HepG2 (cell line): Measurements from ENCODE around the gene CCDC117. TPM values are rescaled to one million over a fixed set of nuclear protein-coding genes. Genes with fewer than 3 reads are reported as not detected.

Experiments used
- ATAC-seq: fragments of 200-7000 bp; cut with Tn5 transposase; 3 replicates; pipeline ENCODE4 v1.9.1; 2020; ENCODE audit warnings: mild to moderate bottlenecking, moderate library complexity
- BruUV-seq: library from RNA; stranded (reverse); fragments of 400-500 nt; replicated peaks from 2 replicates; lab custom pipeline; 2021; lab: Mats Ljungman, UMichigan
- CTCF ChIA-PET: fragments of 300-600 bp; formaldehyde crosslinking; extraction: SDS; loops from one replicate; lab custom pipeline; 2021; ENCODE audit warnings: low total read pairs, inconsistent platforms, low intra/inter-chr PET ratio; lab: Yijun Ruan, JAX
- POLR2A ChIA-PET: fragments of 350-600 bp; sonication (Branson Sonifier 250); formaldehyde crosslinking; loops from one replicate; lab custom pipeline; 2020; ENCODE audit warnings: antibody characterized with exemption, inconsistent platforms; lab: Yijun Ruan, JAX
- DNase-seq: peaks from one replicate; pipeline ENCODE4 v3.0.0-alpha.2; 2015; ENCODE audit warnings: low spot score
- FAIRE-seq: peaks from 3 replicates; lab custom pipeline; 2011; peaks lifted over from hg19 to GRCh38; lab: Jason Lieb, UNC
- H2AFZ ChIP-seq: one replicate; pipeline ENCODE4 v1.6.1; 2011; ENCODE audit warnings: low read length, inconsistent platforms
- H3K27ac ChIP-seq: fragments of 300-600 bp; 3 replicates; pipeline ENCODE4 v1.8.0; 2011; ENCODE audit warnings: mixed run types, mild to moderate bottlenecking, mixed read lengths, low read length, inconsistent platforms; ENCODE audit not compliant: insufficient read depth; ENCODE audit errors: extremely low read length
- H3K27me3 ChIP-seq, 2 experiments: fragments of 200-600 bp in 1 of 2; 2 replicates in 1 of 2; 3 replicates in 1 of 2; pipeline versions ENCODE4 v1.6.0 to v1.8.0; 2011; ENCODE audit warnings: low read length in 2 of 2, mild to moderate bottlenecking in 2 of 2, moderate library complexity in 2 of 2, inconsistent platforms in 1 of 2; ENCODE audit not compliant: insufficient read depth in 2 of 2, control insufficient read depth in 1 of 2
- H3K36me3 ChIP-seq, 2 experiments: fragments of 200-600 bp in 1 of 2; replicated peaks in 1 of 2; 2 replicates in 1 of 2; 3 replicates in 1 of 2; pipeline versions ENCODE4 v1.5.1 to v1.8.0; 2011; ENCODE audit warnings: low read length in 2 of 2, inconsistent platforms in 1 of 2; ENCODE audit not compliant: insufficient read depth in 2 of 2, control insufficient read depth in 1 of 2
- H3K4me1 ChIP-seq: 2 replicates; pipeline ENCODE4 v1.5.1; 2012; ENCODE audit warnings: low read length, inconsistent platforms; ENCODE audit not compliant: insufficient read depth
- H3K4me2 ChIP-seq: 2 replicates; pipeline ENCODE4 v1.6.0; 2011; ENCODE audit warnings: low read depth, low read length, inconsistent platforms
- H3K4me3 ChIP-seq, 3 experiments: fragments of 200-600 bp in 1 of 3; sonication (generic), shearing (Covaris generic) in 1 of 3; replicated peaks in 1 of 3; 2 replicates each; pipeline ENCODE4 v1.5.1; 2011 to 2016; ENCODE audit warnings: low read length in 3 of 3, inconsistent platforms in 2 of 3, low read depth in 2 of 3, mild to moderate bottlenecking in 2 of 3, control low read depth in 1 of 3, mixed read lengths in 1 of 3; ENCODE audit not compliant: insufficient read depth in 1 of 3
- H3K79me2 ChIP-seq: one replicate; pipeline ENCODE4 v1.6.1; 2011; ENCODE audit warnings: low read length, inconsistent platforms; ENCODE audit not compliant: insufficient read depth
- H3K9ac ChIP-seq: 2 replicates; pipeline ENCODE4 v1.6.0; 2011; ENCODE audit warnings: mild to moderate bottlenecking, low read depth, low read length, inconsistent platforms; ENCODE audit not compliant: insufficient read depth
- H3K9me3 ChIP-seq: 2 replicates; pipeline ENCODE4 v1.5.1; 2012; ENCODE audit warnings: mild to moderate bottlenecking, low read length
- H4K20me1 ChIP-seq: 2 replicates; pipeline ENCODE4 v1.6.0; 2011; ENCODE audit warnings: inconsistent platforms, mild to moderate bottlenecking, low read length, moderate library complexity; ENCODE audit not compliant: insufficient read depth
- DMAP1 ChIP-seq: IDR thresholded peaks from 2 replicates; pipeline ENCODE4 v1.6.1; 2016
- FOXJ3 ChIP-seq: sonication (generic); formaldehyde crosslinking; IDR thresholded peaks from 2 replicates; pipeline ENCODE4 v1.4.0; 2020; ENCODE audit warnings: missing genetic modification reagents, mild to moderate bottlenecking, borderline replicate concordance
- PAXIP1 ChIP-seq: sonication (generic); formaldehyde crosslinking; conservative IDR thresholded peaks from 2 replicates; pipeline ENCODE4 v1.4.0; 2020; ENCODE audit warnings: mild to moderate bottlenecking, missing genetic modification reagents, moderate library complexity
- SMYD3 ChIP-seq: sonication (generic); formaldehyde crosslinking; IDR thresholded peaks from 2 replicates; pipeline ENCODE4 v1.8.1; 2023; ENCODE audit warnings: mild to moderate bottlenecking, missing genetic modification reagents
- SNAPC4 ChIP-seq: sonication (generic); formaldehyde crosslinking; IDR thresholded peaks from 2 replicates; pipeline ENCODE4 v1.4.0; 2020; ENCODE audit warnings: mild to moderate bottlenecking, missing genetic modification reagents
- SSRP1 ChIP-seq: IDR thresholded peaks from 2 replicates; pipeline ENCODE4 v1.6.1; 2016; ENCODE audit warnings: control low read depth
- ZFP90 ChIP-seq: sonication (generic); formaldehyde crosslinking; IDR thresholded peaks from 2 replicates; pipeline ENCODE4 v1.8.0; 2022; ENCODE audit warnings: missing genetic modification reagents, mild to moderate bottlenecking, inconsistent platforms, borderline replicate concordance
- ZNF225 ChIP-seq: sonication (generic); formaldehyde crosslinking; IDR thresholded peaks from 2 replicates; pipeline ENCODE4 v1.4.0; 2020; ENCODE audit warnings: mild to moderate bottlenecking, missing genetic modification reagents
- WGBS: methylation state at CpG from one replicate; pipeline ENCODE4 v1.1.6; 2017; ENCODE audit warnings: low lambda C conversion rate; 5-methylcytosine and 5-hydroxymethylcytosine counted together
- in situ Hi-C: cut with HindIII; loops from 2 replicates; pipeline ENCODE4 v1.10.0; 2017; ENCODE audit warnings: low pct_unique_long_range_greater_than_20kb; ENCODE audit not compliant: extremely low pct_ligation_motif_present
- intact Hi-C: fragments of 100-400 bp; cut with micrococcal nuclease; formaldehyde crosslinking; loops from one replicate; pipeline ENCODE4 v1.10.0; 2022; ENCODE audit not compliant: unreplicated experiment
- polyA plus RNA-seq, 8 experiments: library from polyadenylated mRNA; depleted of rRNA in 3 of 8; stranded (reverse) in 7 of 8; unstranded in 1 of 8; fragments of >200 nt; fragmentation: Illumina TruSeq in 4 of 8; extraction: Trizol in 4 of 8; gene quantifications; 2 replicates each; pipeline versions ENCODE4 v1.2.1 to v1.2.3, GENCODE V29; 2011 to 2016; ENCODE audit warnings: low read depth in 4 of 8, missing spikeins in 1 of 8, mixed read lengths in 1 of 8; ENCODE audit not compliant: insufficient read depth in 1 of 8
- total RNA-seq, 5 experiments: library from RNA; depleted of rRNA; stranded (reverse); fragments of >200 nt; fragmentation: Illumina TruSeq; extraction: Trizol; gene quantifications; 2 replicates each; pipeline ENCODE4 v1.2.3, GENCODE V29; 2016; ENCODE audit warnings: low read depth in 1 of 5
- TF ChIP-seq, protein P1 (sequence below): sonication (generic); formaldehyde crosslinking; IDR thresholded peaks from 2 replicates; pipeline ENCODE4 v1.5.1; 2020; ENCODE audit warnings: missing genetic modification reagents, mild to moderate bottlenecking, borderline replicate concordance
- TF ChIP-seq, protein P2 (sequence below): sonication (generic); formaldehyde crosslinking; IDR thresholded peaks from 2 replicates; pipeline ENCODE4 v1.8.0; 2022; ENCODE audit warnings: missing genetic modification reagents, low read depth, mild to moderate bottlenecking, borderline replicate concordance
- TF ChIP-seq, protein P3 (sequence below): sonication (generic); formaldehyde crosslinking; IDR thresholded peaks from 2 replicates; pipeline ENCODE4 v1.4.0; 2020; ENCODE audit warnings: missing genetic modification reagents

CCDC117 gene
- total and polyA plus RNA-seq, 2 of the 13 experiments (the other 11 are each of a cell fraction or from before 2014, with no cell fraction given), result 12.6 to 34.2 TPM

DNA sequence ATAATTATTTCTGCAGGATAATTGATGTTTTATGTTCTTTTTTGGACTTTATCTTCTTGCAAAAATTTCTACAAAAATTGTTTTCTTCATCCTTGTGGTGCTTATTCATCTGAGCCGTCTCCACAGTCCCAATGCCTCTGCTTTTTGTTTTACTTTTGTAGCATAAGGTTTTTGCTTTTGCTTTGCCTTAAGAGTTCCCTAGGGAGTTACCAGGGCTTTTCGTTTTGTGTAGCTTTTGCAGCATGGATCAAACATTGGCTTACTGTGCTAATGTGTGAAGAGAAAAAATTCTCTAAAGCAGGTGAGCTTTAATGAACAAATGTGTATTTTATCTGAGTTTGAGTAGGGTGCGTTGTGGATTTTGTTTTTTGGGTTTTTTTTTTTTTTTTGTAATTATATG, 16.1 kb downstream of the CCDC117 start:
- no peak for ATAC-seq
- no peaks in the 10 kb centered on the region for H3K27me3 ChIP-seq
- in situ Hi-C loops, result loop anchor here (10.0 kb wide), 1 partner anchor 184 kb away; no protein-coding TSS in a partner anchor
- ChIA-PET POLR2A (interaction anchor here (6.6 to 20.4 kb wide), 2 partner anchors 12 to 28 kb away, joined by 140 to 945 read pairs; partner anchors contain the start of gene XBP1), CTCF (no interaction called here)
- H3K36me3 ChIP-seq, result peaks cover 7 to 35% of the 10 kb centered on the region in 2 experiments
- H4K20me1 ChIP-seq, result peaks cover 11% of the 10 kb centered on the region
- H3K79me2 ChIP-seq, result peaks cover 21% of the 10 kb centered on the region
- BruUV-seq, result no TSS peak
- H3K9ac ChIP-seq, result no peak overlapping the region
- no peak for FAIRE-seq
- intact Hi-C loops, result no loop called here
- TF ChIP-seq ZNF225, result no peak
- no peak for TF ChIP-seq SSRP1 (CRISPR knock-in tag)
- TF ChIP-seq, protein P1, sequence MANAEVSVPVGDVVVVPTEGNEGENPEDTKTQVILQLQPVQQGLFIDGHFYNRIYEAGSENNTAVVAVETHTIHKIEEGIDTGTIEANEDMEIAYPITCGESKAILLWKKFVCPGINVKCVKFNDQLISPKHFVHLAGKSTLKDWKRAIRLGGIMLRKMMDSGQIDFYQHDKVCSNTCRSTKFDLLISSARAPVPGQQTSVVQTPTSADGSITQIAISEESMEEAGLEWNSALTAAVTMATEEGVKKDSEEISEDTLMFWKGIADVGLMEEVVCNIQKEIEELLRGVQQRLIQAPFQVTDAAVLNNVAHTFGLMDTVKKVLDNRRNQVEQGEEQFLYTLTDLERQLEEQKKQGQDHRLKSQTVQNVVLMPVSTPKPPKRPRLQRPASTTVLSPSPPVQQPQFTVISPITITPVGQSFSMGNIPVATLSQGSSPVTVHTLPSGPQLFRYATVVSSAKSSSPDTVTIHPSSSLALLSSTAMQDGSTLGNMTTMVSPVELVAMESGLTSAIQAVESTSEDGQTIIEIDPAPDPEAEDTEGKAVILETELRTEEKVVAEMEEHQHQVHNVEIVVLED (CRISPR knock-in tag), result no peak
- TF ChIP-seq SNAPC4 (CRISPR knock-in tag), result no peak
- no peak for TF ChIP-seq SMYD3 (CRISPR knock-in tag)
- no peak for TF ChIP-seq PAXIP1
- TF ChIP-seq, protein P2, sequence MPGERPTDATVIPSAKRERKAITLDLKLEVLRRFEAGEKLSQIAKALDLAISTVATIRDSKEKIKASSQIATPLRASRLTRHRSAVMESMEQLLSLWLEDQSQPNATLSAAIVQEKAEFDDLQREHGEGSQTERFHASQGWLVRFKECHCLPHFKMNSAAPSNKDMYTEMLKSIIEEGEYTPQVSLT (CRISPR knock-in tag), result no peak
- TF ChIP-seq, protein P3, sequence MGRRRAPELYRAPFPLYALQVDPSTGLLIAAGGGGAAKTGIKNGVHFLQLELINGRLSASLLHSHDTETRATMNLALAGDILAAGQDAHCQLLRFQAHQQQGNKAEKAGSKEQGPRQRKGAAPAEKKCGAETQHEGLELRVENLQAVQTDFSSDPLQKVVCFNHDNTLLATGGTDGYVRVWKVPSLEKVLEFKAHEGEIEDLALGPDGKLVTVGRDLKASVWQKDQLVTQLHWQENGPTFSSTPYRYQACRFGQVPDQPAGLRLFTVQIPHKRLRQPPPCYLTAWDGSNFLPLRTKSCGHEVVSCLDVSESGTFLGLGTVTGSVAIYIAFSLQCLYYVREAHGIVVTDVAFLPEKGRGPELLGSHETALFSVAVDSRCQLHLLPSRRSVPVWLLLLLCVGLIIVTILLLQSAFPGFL, result no peak
- no peak for TF ChIP-seq FOXJ3
- no peak for TF ChIP-seq DMAP1 (CRISPR knock-in tag)
- TF ChIP-seq ZFP90, result no peak
- no peaks in the 10 kb centered on the region for H3K9me3 ChIP-seq
- peaks cover 44% of the 10 kb centered on the region for H3K4me1 ChIP-seq
- no peak overlapping the region for H3K4me3 ChIP-seq
- H3K4me2 ChIP-seq, result no peak overlapping the region
- H3K27ac ChIP-seq, result no peak overlapping the region
- no peak overlapping the region for H2AFZ ChIP-seq
- WGBS, result 94% methylated on average over 3 of the region's 3 CpGs
- no peak for DNase-seq
